ENCODE data around the gene POLR2F.

- TF ChIP-seq POLR2A (IDR thresholded peaks at IDR 0.05; ENCODE audit: low read length) (no peak), GATA1 (IDR thresholded peaks at IDR 0.05; ENCODE audit: low read depth, low read length) (no peak)
Measured at GRCh38 chr22:37990862-37991261, 37.4 kb downstream of the POLR2F start.

Measured in erythroblast (primary cell).